OCI-LY7 (cell line): ENCODE measurements around the gene COL4A1.

Experiments used
- EZH2phosphoT487 ChIP-seq: fragments of 200-600 bp; sonication (generic); IDR thresholded peaks from 2 replicates; pipeline ENCODE4 v1.6.1; 2018; ENCODE audit warnings: low read depth, borderline replicate concordance, mild to moderate bottlenecking, mixed run types, antibody characterized with exemption, low read length, moderate library complexity, mixed read lengths
- TF ChIP-seq, protein P1 (sequence below): fragments of 200-600 bp; sonication (generic); conservative IDR thresholded peaks from 2 replicates; pipeline ENCODE4 v1.5.1; 2014; ENCODE audit warnings: mild to moderate bottlenecking, antibody characterized with exemption, low read length, moderate library complexity, mixed read lengths

DNA sequence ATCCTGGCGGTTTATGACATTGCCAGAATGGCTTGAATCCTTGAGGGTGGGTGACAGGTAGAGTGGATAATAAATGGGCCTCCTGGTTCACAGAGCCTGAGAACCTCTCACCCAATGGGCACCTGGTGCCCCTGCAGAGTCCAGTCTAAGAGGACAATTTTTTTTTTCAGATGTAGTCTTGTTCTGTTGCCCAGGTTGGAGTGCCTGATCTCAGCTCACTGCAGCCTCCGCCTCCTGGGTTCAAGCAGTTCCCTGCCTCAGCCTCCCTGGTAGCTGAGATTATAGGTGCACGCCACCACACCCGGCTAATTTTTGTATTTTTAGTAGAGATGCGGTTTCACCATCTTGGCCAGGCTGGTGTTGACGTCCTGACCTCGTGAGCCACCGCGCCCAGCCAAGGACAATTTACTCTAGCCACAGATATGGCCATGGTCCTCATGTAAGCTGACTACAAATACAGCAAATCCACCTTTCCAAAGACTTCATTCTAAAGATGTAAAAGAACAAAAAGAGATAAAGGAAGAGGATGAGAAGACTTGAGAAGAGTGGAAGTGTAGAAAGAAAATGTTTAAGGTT is 33.1 kb upstream of the COL4A1 start:
- TF ChIP-seq, protein P1, sequence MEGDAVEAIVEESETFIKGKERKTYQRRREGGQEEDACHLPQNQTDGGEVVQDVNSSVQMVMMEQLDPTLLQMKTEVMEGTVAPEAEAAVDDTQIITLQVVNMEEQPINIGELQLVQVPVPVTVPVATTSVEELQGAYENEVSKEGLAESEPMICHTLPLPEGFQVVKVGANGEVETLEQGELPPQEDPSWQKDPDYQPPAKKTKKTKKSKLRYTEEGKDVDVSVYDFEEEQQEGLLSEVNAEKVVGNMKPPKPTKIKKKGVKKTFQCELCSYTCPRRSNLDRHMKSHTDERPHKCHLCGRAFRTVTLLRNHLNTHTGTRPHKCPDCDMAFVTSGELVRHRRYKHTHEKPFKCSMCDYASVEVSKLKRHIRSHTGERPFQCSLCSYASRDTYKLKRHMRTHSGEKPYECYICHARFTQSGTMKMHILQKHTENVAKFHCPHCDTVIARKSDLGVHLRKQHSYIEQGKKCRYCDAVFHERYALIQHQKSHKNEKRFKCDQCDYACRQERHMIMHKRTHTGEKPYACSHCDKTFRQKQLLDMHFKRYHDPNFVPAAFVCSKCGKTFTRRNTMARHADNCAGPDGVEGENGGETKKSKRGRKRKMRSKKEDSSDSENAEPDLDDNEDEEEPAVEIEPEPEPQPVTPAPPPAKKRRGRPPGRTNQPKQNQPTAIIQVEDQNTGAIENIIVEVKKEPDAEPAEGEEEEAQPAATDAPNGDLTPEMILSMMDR, result no peak
- TF ChIP-seq EZH2phosphoT487, result no peak
